Stimulated activated CD4-positive, alpha-beta T cell treated with anti-CD3 and anti-CD28 coated beads, Interleukin-1b, Interleukin-23, amount 100 ng/mL, for 1 hour (primary cell): ENCODE measurements around the gene SINHCAF.

Experiments used
- DNase-seq, 2 donors: peaks; one replicate each; pipeline ENCODE4 v3.0.0-alpha.2; 2020; ENCODE audit warnings: low read depth in 2 of 2

Gene SINHCAF

GRCh38 chr12:31233061-31233730, 92.8 kb downstream of the SINHCAF start:
- DNase-seq = no peak

- DNase-seq = no peak
These were observed 93.5 kb downstream of the SINHCAF start for GRCh38 chr12:31232361-31232965.

GRCh38 chr12:31231611-31232360, 94.2 kb downstream of the SINHCAF start:
- DNase-seq = no peak
